HG03139 (cell line): ENCODE measurements around the gene CD300E.

Source experiments
- ATAC-seq: cut with Tn5 transposase; IDR thresholded peaks from one replicate; pipeline ENCODE4 v1.9.1; 2021; ENCODE audit not compliant: unreplicated experiment

The CD300E gene

GRCh38 chr17:74569020-74570003, 54.2 kb downstream of the CD300E start:
- no peak for ATAC-seq

- ATAC-seq = no peak
Measured at GRCh38 chr17:74568106-74568873, 55.2 kb downstream of the CD300E start.

GRCh38 chr17:74567397-74567796, 56.1 kb downstream of the CD300E start, which contains the start of gene CD300H:
CD300H (minus strand) TSS chr17:74567509.
- ATAC-seq = no peak

GRCh38 chr17:74566132-74566753, 57.3 kb downstream of the CD300E start:
- ATAC-seq = no peak

GRCh38 chr17:74565126-74565525, 58.4 kb downstream of the CD300E start:
- no peak for ATAC-seq

GRCh38 chr17:74563358-74563757, 60.2 kb downstream of the CD300E start:
- ATAC-seq = no peak

GRCh38 chr17:74561586-74561985, 62.0 kb downstream of the CD300E start:
- ATAC-seq = no peak
